T47D (cell line): ENCODE results near the gene ENHO.

Experiments
- DNase-seq, 2 experiments: peaks; one replicate each; pipeline versions ENCODE4 v3.0.0 to v3.0.0-alpha.2; 2011 to 2012; ENCODE audit warnings: low read depth in 1 of 2, low spot score in 1 of 2
- JUND ChIP-seq: IDR thresholded peaks from 2 replicates; pipeline ENCODE4 v1.6.1; 2012; ENCODE audit warnings: low read depth
- in situ Hi-C: cut with HindIII; loops from 2 replicates; pipeline ENCODE4 v1.10.0; 2016; ENCODE audit warnings: low sequenced_read_pairs, low pct_unique_long_range_greater_than_20kb

ENHO gene

GRCh38 chr9:34505370-34506120 lies 17.2 kb downstream of the ENHO start:
- in situ Hi-C loops, result no loop called here
- no peak for DNase-seq
- TF ChIP-seq JUND, result no peak

- no peak for TF ChIP-seq JUND
- no peak for DNase-seq
- in situ Hi-C loops, result no loop called here
These were observed 19.4 kb downstream of the ENHO start for GRCh38 chr9:34503406-34503805.

- no peak for DNase-seq
- no peak for TF ChIP-seq JUND
- in situ Hi-C loops, result no loop called here
These were observed 19.9 kb downstream of the ENHO start for GRCh38 chr9:34502891-34503290.

GRCh38 chr9:34502471-34502870 lies 20.3 kb downstream of the ENHO start:
- in situ Hi-C loops, result no loop called here
- TF ChIP-seq JUND, result no peak
- DNase-seq, result no peak

GRCh38 chr9:34501889-34502425 lies 20.8 kb downstream of the ENHO start:
- TF ChIP-seq JUND, result no peak
- in situ Hi-C loops, result no loop called here
- DNase-seq, result no peak

- no peak for TF ChIP-seq JUND
- no peak for DNase-seq
- in situ Hi-C loops, result no loop called here
These were observed 21.4 kb downstream of the ENHO start for GRCh38 chr9:34501372-34501771.

GRCh38 chr9:34500623-34501267 lies 22.0 kb downstream of the ENHO start:
- TF ChIP-seq JUND, result no peak
- in situ Hi-C loops, result no loop called here
- peak; percentile 37 to 52 for DNase-seq

GRCh38 chr9:34499076-34499475 lies 23.7 kb downstream of the ENHO start:
- TF ChIP-seq JUND, result no peak
- DNase-seq, result no peak
- in situ Hi-C loops, result no loop called here

GRCh38 chr9:34498553-34498952 lies 24.2 kb downstream of the ENHO start:
- DNase-seq, result no peak
- in situ Hi-C loops, result no loop called here
- TF ChIP-seq JUND, result no peak

- TF ChIP-seq JUND, result no peak
- DNase-seq, result no peak
- in situ Hi-C loops, result no loop called here
These were observed 26.6 kb downstream of the ENHO start for GRCh38 chr9:34496149-34496712.

- in situ Hi-C loops, result no loop called here
- peak; percentile 34 to 64 for DNase-seq
These were observed 28.7 kb downstream of the ENHO start for GRCh38 chr9:34493972-34494535.

GRCh38 chr9:34492051-34492450 lies 30.7 kb downstream of the ENHO start:
- in situ Hi-C loops, result no loop called here

More at GRCh38 chr9:34493972-34494535, 28.7 kb downstream of the ENHO start:
- TF ChIP-seq JUND, result no peak

GRCh38 chr9:34491596-34491995 lies 31.2 kb downstream of the ENHO start:
- TF ChIP-seq JUND, result no peak
- in situ Hi-C loops, result no loop called here
- no peak for DNase-seq

More at GRCh38 chr9:34492051-34492450, 30.7 kb downstream of the ENHO start:
- TF ChIP-seq JUND, result no peak
- DNase-seq, result no peak
